ENCODE data around the gene CLTCL1.
"Not testable (repeated sequence)": the region's sequence is repeated elsewhere in the genome, so short reads cannot be mapped to it uniquely, and the experiment has no call there.

Gene CLTCL1

GRCh38 chr22:19207401-19207808 is 84.1 kb downstream of the CLTCL1 start:
- Mint-ChIP-seq H3K36me3 (no peaks in the 10 kb centered on the region), H3K4me1 (ENCODE audit: low read depth) (no peaks in the 10 kb centered on the region), H3K9me3 (ENCODE audit: low read depth) (no peaks in the 10 kb centered on the region), H3K27ac (no peak overlapping the region), H3K4me3 (no peak overlapping the region), H3K27me3 (peaks cover 13% of the 10 kb centered on the region)

DNA sequence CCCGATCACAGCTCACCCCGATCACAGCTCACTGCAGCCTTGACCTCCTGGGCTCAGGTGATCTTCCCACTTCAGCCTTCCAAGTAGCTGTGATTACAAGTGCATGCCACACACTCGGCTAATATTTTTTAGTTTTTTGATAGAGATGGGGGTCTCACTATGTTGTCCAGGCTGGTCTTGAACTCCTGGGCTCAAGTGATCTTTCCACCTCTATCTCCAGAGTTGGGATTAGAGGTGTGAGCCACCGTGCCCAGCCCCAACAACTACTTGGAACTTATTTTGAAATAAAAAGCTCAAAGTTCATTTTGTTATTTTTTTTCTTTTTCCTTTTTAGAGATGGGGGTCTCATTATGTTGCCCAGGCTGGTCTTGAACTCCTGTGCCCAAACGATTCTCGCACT is 85.2 kb downstream of the CLTCL1 start:
- Mint-ChIP-seq H3K27ac (no peak overlapping the region), H3K36me3 (no peaks in the 10 kb centered on the region), H3K4me1 (ENCODE audit: low read depth) (no peaks in the 10 kb centered on the region), H3K4me3 (no peak overlapping the region), H3K9me3 (ENCODE audit: low read depth) (no peaks in the 10 kb centered on the region), H3K27me3 (peaks cover 13% of the 10 kb centered on the region)

DNA sequence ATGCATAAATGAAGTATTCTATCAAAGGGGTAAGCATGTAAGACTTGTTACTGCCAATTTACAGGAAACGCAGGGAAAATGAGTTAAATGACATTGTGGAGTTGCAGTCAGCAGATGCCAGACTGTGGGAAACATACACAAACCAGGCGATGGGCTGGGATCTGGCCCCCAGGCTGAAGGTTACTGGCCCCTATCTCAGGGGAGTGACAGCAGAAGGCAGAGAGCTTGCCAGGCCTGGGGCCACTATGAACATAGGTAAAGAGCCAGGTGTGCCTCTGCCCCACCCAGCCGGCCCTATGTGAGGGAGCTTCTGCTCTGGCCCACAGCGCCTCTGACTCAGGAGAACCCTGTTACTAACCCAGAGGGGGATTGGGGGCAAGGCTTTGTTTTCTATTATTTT is 86.9 kb downstream of the CLTCL1 start:
- Mint-ChIP-seq H3K9me3 (ENCODE audit: low read depth) (no peaks in the 10 kb centered on the region), H3K27ac (no peak overlapping the region), H3K36me3 (no peaks in the 10 kb centered on the region), H3K27me3 (peaks cover 6% of the 10 kb centered on the region), H3K4me1 (ENCODE audit: low read depth) (no peaks in the 10 kb centered on the region), H3K4me3 (no peak overlapping the region)

DNA sequence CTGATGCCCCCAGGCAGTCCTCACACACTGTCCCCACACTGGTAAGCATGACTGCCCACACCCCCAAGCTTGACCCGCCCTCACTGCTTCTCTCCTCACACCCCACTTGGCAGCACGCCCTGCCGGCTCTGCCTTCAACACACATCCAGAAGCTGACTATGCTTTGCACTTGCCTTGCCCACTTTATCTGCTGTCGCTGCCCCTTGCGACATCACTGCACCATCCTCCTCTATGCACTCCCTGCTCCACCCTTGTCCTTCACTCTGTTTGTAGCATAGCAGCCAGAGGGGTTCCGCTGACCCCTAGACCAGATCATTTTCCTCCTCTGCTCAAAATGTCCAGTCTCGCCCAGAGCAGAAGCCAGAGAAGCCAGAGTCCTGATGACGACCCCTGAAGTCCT is 87.7 kb downstream of the CLTCL1 start:
- Mint-ChIP-seq H3K27me3 (peaks cover 6% of the 10 kb centered on the region), H3K4me1 (ENCODE audit: low read depth) (no peaks in the 10 kb centered on the region), H3K4me3 (no peak overlapping the region), H3K36me3 (no peaks in the 10 kb centered on the region), H3K27ac (no peak overlapping the region), H3K9me3 (ENCODE audit: low read depth) (no peaks in the 10 kb centered on the region)

DNA sequence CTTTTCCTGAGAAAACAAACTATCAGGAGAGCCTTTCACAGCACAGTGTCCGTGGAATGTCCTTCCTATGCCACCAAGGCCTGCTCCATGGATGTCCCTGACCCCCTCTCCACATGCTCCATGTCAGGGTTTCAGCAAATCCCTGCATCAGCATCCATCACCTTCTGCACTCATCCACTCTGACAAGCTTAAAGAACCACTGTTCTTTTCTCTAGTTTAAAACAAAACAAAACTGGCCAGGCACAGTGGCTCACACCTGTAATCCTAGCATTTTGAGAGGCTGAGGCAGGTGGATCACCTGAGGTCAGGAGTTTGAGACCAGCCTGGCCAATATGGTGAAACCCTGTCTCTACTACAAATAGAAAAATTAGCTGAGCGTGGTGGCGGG is 88.7 kb downstream of the CLTCL1 start:
- not testable (repeated sequence) for H3K27me3 Mint-ChIP-seq; H3K27ac Mint-ChIP-seq; H3K36me3 Mint-ChIP-seq; H3K4me3 Mint-ChIP-seq; H3K9me3 Mint-ChIP-seq (ENCODE audit: low read depth); H3K4me1 Mint-ChIP-seq (ENCODE audit: low read depth)

DNA sequence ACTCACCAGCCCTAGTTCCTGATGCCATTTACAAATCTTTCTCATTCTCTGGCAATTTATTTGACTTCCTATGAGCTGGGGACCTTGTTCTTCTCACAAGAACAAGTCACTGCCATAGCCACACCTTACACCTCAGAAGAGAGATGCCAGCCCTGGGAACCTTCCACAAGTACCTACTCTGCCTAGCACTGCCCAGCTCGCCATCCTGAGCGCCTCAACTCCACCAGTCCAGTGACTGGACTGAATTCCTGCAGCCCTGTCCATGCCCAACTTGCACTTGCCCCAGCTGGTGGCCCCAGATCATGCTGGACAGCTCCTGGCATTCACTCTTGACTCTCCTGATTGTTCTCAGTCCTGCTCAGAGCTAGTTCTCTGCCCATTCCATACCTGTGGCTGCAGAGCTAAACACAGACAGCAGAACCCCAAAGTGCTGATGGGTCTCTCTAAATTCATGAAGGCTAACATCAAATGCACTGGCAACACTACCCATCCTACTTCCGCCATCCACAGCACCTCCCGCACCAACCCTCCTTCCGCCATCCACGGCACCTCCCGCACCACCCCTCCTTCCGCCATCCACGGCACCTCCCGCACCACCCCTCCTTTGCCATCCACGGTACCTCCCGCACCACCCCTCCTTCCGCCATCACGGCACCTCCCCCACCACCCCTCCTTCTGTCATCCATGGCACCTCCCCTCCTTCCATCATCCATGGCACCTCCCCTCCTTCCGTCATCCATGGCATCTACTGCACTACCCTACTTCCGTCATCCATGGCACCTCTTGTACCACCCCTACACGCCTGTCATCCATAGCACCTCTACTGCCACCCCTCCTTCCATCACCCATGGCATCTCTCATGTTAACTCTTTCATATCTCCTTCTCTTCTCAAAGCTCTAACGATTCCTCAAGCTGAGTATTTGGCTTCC is 89.4 kb downstream of the CLTCL1 start:
- Mint-ChIP-seq H3K4me3 (no peak overlapping the region), H3K27ac (no peak overlapping the region), H3K27me3 (no peaks in the 10 kb centered on the region), H3K36me3 (no peaks in the 10 kb centered on the region), H3K4me1 (ENCODE audit: low read depth) (no peaks in the 10 kb centered on the region), H3K9me3 (ENCODE audit: low read depth) (no peaks in the 10 kb centered on the region)

GRCh38 chr22:19201130-19201868 is 90.2 kb downstream of the CLTCL1 start:
- no peaks in the 10 kb centered on the region for H3K9me3 Mint-ChIP-seq (ENCODE audit: low read depth)
- no peak overlapping the region for H3K4me3 Mint-ChIP-seq
- no peaks in the 10 kb centered on the region for H3K27me3 Mint-ChIP-seq
- no peak overlapping the region for H3K27ac Mint-ChIP-seq
- H3K4me1 Mint-ChIP-seq (ENCODE audit: low read depth) = no peaks in the 10 kb centered on the region
- no peaks in the 10 kb centered on the region for H3K36me3 Mint-ChIP-seq

GRCh38 chr22:19199479-19199878 is 92.0 kb downstream of the CLTCL1 start:
- Mint-ChIP-seq H3K27ac (no peak overlapping the region), H3K4me1 (ENCODE audit: low read depth) (peaks cover 6% of the 10 kb centered on the region), H3K36me3 (no peaks in the 10 kb centered on the region), H3K9me3 (ENCODE audit: low read depth) (no peaks in the 10 kb centered on the region), H3K27me3 (no peaks in the 10 kb centered on the region), H3K4me3 (no peak overlapping the region)

DNA sequence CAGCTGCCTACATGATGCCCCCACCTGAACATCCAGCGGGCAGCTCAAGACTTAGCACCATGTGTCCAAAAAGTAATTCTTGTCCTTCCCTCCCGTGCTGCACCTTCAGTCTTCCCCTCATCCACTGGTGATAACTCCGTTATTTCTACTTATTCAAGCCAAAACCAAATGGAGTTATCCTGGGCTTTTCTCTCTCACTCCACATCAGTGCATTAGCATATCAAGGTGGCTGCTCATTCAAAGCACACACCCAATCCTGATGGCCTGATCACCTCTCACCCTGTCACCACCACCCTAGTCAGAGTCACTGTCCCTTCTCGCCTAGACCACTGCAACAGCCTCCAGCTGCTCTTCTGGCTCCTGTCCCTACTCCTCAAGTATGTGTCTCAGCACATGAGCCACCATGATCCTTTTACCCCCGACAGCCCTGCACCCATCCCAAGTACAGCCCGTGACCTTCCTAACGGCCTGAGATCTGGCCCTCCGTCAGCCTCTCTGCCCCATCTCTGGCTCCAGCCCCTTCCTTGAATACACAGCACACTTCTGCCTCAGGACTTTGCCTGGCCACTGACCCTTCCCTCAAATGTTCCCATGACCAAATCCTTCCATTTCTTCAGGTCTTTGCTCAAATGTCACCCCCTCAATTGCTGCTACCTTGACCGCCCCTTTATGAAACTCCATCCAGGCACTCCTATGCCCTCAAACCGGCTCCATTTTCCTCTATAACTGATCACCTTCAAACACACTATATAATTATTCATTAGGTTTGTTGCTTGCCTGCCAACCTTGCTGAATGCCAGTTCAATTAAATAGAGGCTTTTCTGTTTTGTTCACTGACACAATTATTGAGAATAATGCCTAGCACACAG is 93.3 kb downstream of the CLTCL1 start:
- Mint-ChIP-seq H3K9me3 (ENCODE audit: low read depth) (no peaks in the 10 kb centered on the region), H3K4me3 (no peak overlapping the region), H3K27ac (no peak overlapping the region), H3K4me1 (ENCODE audit: low read depth) (peaks cover 6% of the 10 kb centered on the region), H3K27me3 (peaks cover 2% of the 10 kb centered on the region), H3K36me3 (no peaks in the 10 kb centered on the region)

DNA sequence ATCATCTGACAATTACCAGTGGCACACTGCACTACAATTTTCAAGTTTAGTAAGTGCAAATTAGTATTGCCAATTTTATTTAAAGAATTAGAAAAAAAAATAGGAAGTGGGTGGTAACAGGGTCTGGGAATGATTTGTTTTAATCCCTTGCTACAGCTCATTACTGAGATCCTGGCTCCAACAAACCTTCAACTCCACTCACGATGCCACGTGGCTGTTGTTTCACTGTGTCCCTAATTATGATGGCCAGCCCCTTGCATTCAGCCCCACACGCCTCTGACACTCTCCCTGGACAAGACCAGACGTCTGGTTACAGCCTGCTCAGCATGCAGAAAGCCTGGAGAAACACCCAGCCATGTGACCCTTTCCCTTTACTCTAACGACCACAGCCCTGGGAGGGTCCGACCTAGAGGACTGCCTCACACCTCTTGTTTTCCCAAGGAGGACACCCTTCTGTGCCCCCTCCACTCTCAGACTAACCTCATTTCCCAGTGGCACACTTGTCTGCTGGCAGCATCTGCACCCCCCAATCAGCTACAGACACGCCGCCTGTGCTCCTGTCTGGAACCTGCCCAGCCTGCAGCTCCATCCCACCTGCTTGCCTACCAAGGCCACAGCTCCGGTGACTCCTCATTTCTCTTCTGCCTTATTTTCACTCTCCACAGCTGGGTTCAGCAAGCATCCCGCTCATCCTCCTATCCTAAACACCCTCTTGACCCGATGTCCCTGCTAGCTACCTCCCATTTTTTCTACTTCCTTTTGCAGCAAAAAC is 94.5 kb downstream of the CLTCL1 start:
- Mint-ChIP-seq H3K9me3 (ENCODE audit: low read depth) (no peaks in the 10 kb centered on the region), H3K27me3 (peaks cover 2% of the 10 kb centered on the region), H3K4me1 (ENCODE audit: low read depth) (peaks cover 6% of the 10 kb centered on the region), H3K27ac (no peak overlapping the region), H3K36me3 (no peaks in the 10 kb centered on the region), H3K4me3 (no peak overlapping the region)

GRCh38 chr22:19195796-19196731 is 95.5 kb downstream of the CLTCL1 start:
- H3K36me3 Mint-ChIP-seq = no peaks in the 10 kb centered on the region
- no peaks in the 10 kb centered on the region for H3K9me3 Mint-ChIP-seq (ENCODE audit: low read depth)
- H3K4me3 Mint-ChIP-seq = no peak overlapping the region
- H3K27ac Mint-ChIP-seq = no peak overlapping the region
- H3K4me1 Mint-ChIP-seq (ENCODE audit: low read depth) = peaks cover 6% of the 10 kb centered on the region
- H3K27me3 Mint-ChIP-seq = peaks cover 2% of the 10 kb centered on the region

DNA sequence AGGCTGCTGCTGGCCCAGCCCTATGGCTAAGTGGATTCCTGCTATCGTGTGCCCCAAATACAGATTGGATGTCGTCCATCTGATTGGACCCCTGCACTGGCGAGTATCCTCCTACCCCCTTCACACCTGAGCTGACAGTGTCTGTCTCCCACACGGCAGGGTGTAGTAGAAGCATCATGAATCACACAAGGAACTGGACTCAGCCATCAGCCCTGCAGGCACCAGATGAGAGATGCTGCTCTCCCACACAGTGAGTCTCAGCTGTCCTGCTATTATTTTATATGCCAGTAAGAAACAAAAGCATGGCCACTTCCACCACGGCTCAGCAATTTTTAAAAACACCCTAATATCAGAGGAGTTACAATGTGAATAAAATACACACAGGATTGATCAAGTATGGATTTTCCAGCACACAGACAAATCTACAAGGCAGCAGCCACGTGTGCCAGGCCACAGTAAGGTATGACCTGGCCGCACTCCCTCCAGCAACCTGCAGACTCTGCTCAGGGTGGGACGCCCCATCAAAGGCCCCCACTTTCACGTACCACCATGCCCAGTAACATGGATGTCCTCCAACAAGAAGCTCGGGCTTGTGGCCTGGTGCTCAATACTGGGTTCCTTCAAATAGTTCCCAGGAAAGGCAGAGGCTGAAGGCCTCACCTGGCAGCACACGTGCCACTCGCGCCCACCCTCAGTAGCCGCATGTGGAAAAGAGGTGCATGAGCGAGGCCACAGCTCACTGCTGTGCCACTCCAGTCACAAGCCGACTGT is 96.6 kb downstream of the CLTCL1 start:
- Mint-ChIP-seq H3K27ac (no peak overlapping the region), H3K4me1 (ENCODE audit: low read depth) (peaks cover 6% of the 10 kb centered on the region), H3K4me3 (no peak overlapping the region), H3K27me3 (peaks cover 2% of the 10 kb centered on the region), H3K36me3 (no peaks in the 10 kb centered on the region), H3K9me3 (ENCODE audit: low read depth) (no peaks in the 10 kb centered on the region)

DNA sequence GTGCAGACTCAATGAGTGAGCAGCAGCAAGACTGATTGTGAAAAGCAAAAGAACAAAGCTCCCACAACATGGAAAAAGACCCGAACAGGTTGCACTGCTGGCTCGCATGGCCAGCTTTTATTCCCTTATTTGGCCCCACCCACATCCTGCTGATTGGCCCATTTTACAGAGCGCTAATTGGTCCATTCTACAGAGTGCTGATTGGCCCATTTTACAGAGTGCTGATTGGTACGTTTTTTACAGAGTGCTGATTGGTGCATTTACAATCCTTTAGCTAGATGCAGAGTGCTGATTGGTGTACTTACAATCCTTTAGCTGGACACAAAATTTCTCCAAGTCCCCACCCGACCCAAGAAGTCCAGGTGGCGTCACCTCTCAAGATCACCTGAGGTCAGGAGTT is 97.6 kb downstream of the CLTCL1 start:
- Mint-ChIP-seq H3K36me3 (no peaks in the 10 kb centered on the region), H3K4me1 (ENCODE audit: low read depth) (peaks cover 6% of the 10 kb centered on the region), H3K4me3 (no peak overlapping the region), H3K27ac (no peak overlapping the region), H3K27me3 (peaks cover 2% of the 10 kb centered on the region), H3K9me3 (ENCODE audit: low read depth) (no peaks in the 10 kb centered on the region)

All from activated naive CD8-positive, alpha-beta T cell (primary cell).